OCI-LY3 (cell line): Measurements from ENCODE around the gene RSRC2.

Experiments used
- H2AFZ ChIP-seq: fragments of 200-600, 300-600 bp; shearing (Covaris generic); 2 replicates; pipeline ENCODE4 v1.6.0; 2014; ENCODE audit warnings: antibody characterized with exemption, low read depth, low read length
- H3K27ac ChIP-seq: fragments of 200-600, 300-600 bp; sonication (generic); 2 replicates; pipeline ENCODE4 v1.5.1; 2014; ENCODE audit warnings: mild to moderate bottlenecking, low read length, moderate library complexity, mixed read lengths
- H3K27me3 ChIP-seq: fragments of 200-600, 300-600 bp; sonication (generic); 2 replicates; pipeline ENCODE4 v1.6.1; 2014; ENCODE audit warnings: low read depth, low read length, mixed read lengths
- H3K36me3 ChIP-seq: fragments of 200-600, 300-600 bp; sonication (generic); replicated peaks from 2 replicates; pipeline ENCODE3; 2014; ENCODE audit warnings: low read depth, low read length, mixed read lengths
- H3K4me1 ChIP-seq: fragments of 300-600, 200-600 bp; sonication (generic); 2 replicates; pipeline ENCODE4 v1.6.1; 2014; ENCODE audit warnings: low read length, mixed read lengths
- H3K4me2 ChIP-seq: fragments of 200-600, 300-600 bp; sonication (generic); 2 replicates; pipeline ENCODE4 v1.6.1; 2014; ENCODE audit warnings: low read length, mixed read lengths
- H3K4me3 ChIP-seq: fragments of 300-600, 200-600 bp; sonication (generic); 2 replicates; pipeline ENCODE4 v1.5.1; 2014; ENCODE audit warnings: antibody characterized with exemption, mild to moderate bottlenecking, low read length, moderate library complexity
- H3K79me2 ChIP-seq: fragments of 300-600, 200-600 bp; shearing (Covaris generic); 2 replicates; pipeline ENCODE4 v1.6.1; 2014; ENCODE audit warnings: mild to moderate bottlenecking, low read length, mixed read lengths
- H3K9ac ChIP-seq: fragments of 300-600, 200-600 bp; shearing (Covaris generic); 2 replicates; pipeline ENCODE4 v1.6.0; 2014; ENCODE audit warnings: mild to moderate bottlenecking, low read length, moderate library complexity
- H3K9me3 ChIP-seq: fragments of 200-600, 300-600 bp; shearing (Covaris generic); 2 replicates; pipeline ENCODE4 v1.6.1; 2014; ENCODE audit warnings: low read length, mixed read lengths; ENCODE audit not compliant: insufficient read depth
- H4K20me1 ChIP-seq: fragments of 200-600, 300-600 bp; sonication (generic); 2 replicates; pipeline ENCODE4 v1.6.1; 2016; ENCODE audit warnings: low read length, mixed read lengths; ENCODE audit not compliant: insufficient read depth
- EZH2phosphoT487 ChIP-seq: fragments of 200-600 bp; shearing (Covaris generic); IDR thresholded peaks from 2 replicates; pipeline ENCODE4 v1.6.1; 2018; ENCODE audit warnings: antibody characterized with exemption, mixed run types, low read depth
- TF ChIP-seq, protein P1 (sequence below): fragments of 200-600, 300-600 bp; sonication (generic); IDR thresholded peaks from 2 replicates; pipeline ENCODE4 v1.5.1; 2014; ENCODE audit warnings: antibody characterized with exemption, low read length, low read depth

Gene RSRC2

DNA sequence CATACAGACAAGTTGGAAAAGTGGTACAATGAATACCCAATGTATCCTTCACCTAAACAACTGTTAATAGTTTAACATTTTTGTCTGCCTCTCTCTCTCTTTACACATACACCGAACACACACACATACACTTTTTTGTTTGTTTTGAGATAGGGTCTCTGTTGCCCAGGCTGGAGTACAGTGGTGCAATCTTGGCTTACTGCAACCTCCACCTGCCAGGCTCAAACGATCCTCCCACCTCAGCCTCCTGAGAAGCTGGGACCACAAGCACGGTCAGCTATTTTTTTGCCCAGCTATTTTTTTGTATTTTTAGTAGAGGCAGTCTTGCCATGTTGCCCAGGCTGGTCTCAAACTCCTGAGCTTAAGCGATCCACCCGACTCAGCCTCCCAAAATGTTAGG, 42.8 kb downstream of the RSRC2 start:
- H2AFZ ChIP-seq = no peak overlapping the region
- no peaks in the 10 kb centered on the region for H3K9me3 ChIP-seq
- no peak for TF ChIP-seq EZH2phosphoT487
- TF ChIP-seq, protein P1, sequence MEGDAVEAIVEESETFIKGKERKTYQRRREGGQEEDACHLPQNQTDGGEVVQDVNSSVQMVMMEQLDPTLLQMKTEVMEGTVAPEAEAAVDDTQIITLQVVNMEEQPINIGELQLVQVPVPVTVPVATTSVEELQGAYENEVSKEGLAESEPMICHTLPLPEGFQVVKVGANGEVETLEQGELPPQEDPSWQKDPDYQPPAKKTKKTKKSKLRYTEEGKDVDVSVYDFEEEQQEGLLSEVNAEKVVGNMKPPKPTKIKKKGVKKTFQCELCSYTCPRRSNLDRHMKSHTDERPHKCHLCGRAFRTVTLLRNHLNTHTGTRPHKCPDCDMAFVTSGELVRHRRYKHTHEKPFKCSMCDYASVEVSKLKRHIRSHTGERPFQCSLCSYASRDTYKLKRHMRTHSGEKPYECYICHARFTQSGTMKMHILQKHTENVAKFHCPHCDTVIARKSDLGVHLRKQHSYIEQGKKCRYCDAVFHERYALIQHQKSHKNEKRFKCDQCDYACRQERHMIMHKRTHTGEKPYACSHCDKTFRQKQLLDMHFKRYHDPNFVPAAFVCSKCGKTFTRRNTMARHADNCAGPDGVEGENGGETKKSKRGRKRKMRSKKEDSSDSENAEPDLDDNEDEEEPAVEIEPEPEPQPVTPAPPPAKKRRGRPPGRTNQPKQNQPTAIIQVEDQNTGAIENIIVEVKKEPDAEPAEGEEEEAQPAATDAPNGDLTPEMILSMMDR = no peak
- no peaks in the 10 kb centered on the region for H3K27me3 ChIP-seq
- peaks cover 59% of the 10 kb centered on the region for H3K36me3 ChIP-seq
- H3K4me3 ChIP-seq = no peak overlapping the region
- no peak overlapping the region for H3K27ac ChIP-seq
- no peak overlapping the region for H3K4me2 ChIP-seq
- no peak overlapping the region for H3K9ac ChIP-seq
- H3K79me2 ChIP-seq = no peaks in the 10 kb centered on the region
- peaks cover 2% of the 10 kb centered on the region; the same call in 1 of the 2 replicates for H4K20me1 ChIP-seq
- H3K4me1 ChIP-seq = no peaks in the 10 kb centered on the region

- Histone ChIP-seq H3K4me2 (no peak overlapping the region), H2AFZ (no peak overlapping the region)
Measured at GRCh38 chr12:122481861-122482260, 44.9 kb downstream of the RSRC2 start.

DNA sequence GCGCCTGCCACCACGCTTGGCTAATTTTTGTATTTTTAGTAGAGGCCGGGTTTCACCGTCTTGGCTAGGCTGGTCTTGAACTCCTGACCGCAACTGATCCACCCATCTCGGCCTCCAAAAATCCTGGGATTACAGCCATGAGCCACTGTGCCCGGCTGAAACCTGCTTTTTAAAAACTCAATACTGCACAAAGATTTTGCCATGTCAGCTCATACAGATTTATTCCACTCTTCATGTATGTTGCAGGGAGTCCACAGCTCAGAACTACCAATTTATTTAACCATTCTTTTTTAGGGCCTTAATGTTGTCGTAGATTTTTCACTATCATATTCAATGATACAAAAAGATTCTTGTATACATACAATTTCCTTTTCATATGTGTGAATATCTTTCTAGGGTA, 46.0 kb downstream of the RSRC2 start:
- no peaks in the 10 kb centered on the region for H3K27me3 ChIP-seq
- H3K36me3 ChIP-seq = peaks cover 62% of the 10 kb centered on the region
- no peak overlapping the region for H2AFZ ChIP-seq
- TF ChIP-seq EZH2phosphoT487 = no peak
- TF ChIP-seq, protein P1 = no peak
- no peak overlapping the region for H3K9ac ChIP-seq
- 0 out of 2 replicates have a peak, but pooled peaks cover 5% of the 10 kb centered on the region for H4K20me1 ChIP-seq
- H3K4me1 ChIP-seq = no peaks in the 10 kb centered on the region; the same call in 1 of the 2 replicates
- no peak overlapping the region for H3K4me3 ChIP-seq
- no peak overlapping the region for H3K27ac ChIP-seq
- H3K9me3 ChIP-seq = no peaks in the 10 kb centered on the region
- H3K79me2 ChIP-seq = no peaks in the 10 kb centered on the region
- H3K4me2 ChIP-seq = no peak overlapping the region

More at GRCh38 chr12:122481861-122482260, 44.9 kb downstream of the RSRC2 start:
- no peaks in the 10 kb centered on the region for H3K9me3 ChIP-seq
- no peaks in the 10 kb centered on the region for H4K20me1 ChIP-seq
- no peak overlapping the region for H3K9ac ChIP-seq
- no peak overlapping the region for H3K27ac ChIP-seq
- no peaks in the 10 kb centered on the region for H3K79me2 ChIP-seq
- no peak for TF ChIP-seq EZH2phosphoT487
- TF ChIP-seq, protein P1 = no peak
- no peaks in the 10 kb centered on the region for H3K4me1 ChIP-seq
- no peaks in the 10 kb centered on the region for H3K27me3 ChIP-seq
- H3K36me3 ChIP-seq = peaks cover 60% of the 10 kb centered on the region
- H3K4me3 ChIP-seq = no peak overlapping the region

DNA sequence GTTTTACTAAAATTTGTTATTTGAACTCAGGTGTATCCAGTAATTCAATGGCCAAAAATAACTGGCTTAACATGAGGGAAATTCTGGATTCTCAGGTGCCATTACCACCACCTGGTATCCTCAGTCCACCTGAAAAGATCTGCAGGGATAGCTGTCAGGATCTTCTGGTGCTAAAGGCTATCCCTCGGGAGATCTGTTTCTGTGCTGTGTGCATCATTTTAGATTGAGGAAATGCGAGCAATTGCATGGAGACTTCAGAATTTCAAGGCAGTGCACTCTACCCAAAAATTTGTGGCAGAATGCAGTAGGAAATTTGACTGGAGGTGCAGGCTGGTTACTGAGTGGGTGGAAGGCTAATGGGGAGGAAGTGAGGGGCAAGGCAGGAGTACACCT, 52.4 kb downstream of the RSRC2 start:
- H3K27ac ChIP-seq = 0 out of 2 replicates have a peak overlapping the region, but pooled peaks have one; percentile 29
- H3K79me2 ChIP-seq = no peaks in the 10 kb centered on the region
- H3K36me3 ChIP-seq = peaks cover 46% of the 10 kb centered on the region
- no peak overlapping the region for H2AFZ ChIP-seq
- H3K27me3 ChIP-seq = no peaks in the 10 kb centered on the region
- H3K4me1 ChIP-seq = peaks cover 24% of the 10 kb centered on the region
- peak overlapping the region; percentile 62 for H3K4me2 ChIP-seq
- H3K4me3 ChIP-seq = peak overlapping the region; percentile 0; the same call in 1 of the 2 replicates
- H4K20me1 ChIP-seq = peaks cover 23% of the 10 kb centered on the region
- H3K9me3 ChIP-seq = no peaks in the 10 kb centered on the region
- H3K9ac ChIP-seq = no peak overlapping the region
- TF ChIP-seq EZH2phosphoT487 = no peak
- TF ChIP-seq, protein P1 = no peak
